OCI-LY1 (cell line): ENCODE data around the gene ZG16B.
A peak's percentile ranks its signal among the peaks of the same experiment; 100 is the strongest.

ENCODE experiments used
- H2AFZ ChIP-seq: fragments of 200-600 bp; sonication (generic), shearing (Covaris generic); 2 replicates; pipeline ENCODE4 v1.6.0; 2014; ENCODE audit warnings: antibody characterized with exemption, mild to moderate bottlenecking, low read length
- H3F3A ChIP-seq: fragments of 200-600 bp; sonication (generic), shearing (Covaris generic); 2 replicates; pipeline ENCODE4 v1.6.0; 2014; ENCODE audit warnings: mild to moderate bottlenecking, antibody characterized with exemption, low read length, moderate library complexity; ENCODE audit not compliant: insufficient read depth
- H3K27ac ChIP-seq: fragments of 200-600 bp; sonication (generic); 2 replicates; pipeline ENCODE4 v1.5.1; 2014; ENCODE audit warnings: low read length, mixed run types, mild to moderate bottlenecking, low read depth; ENCODE audit not compliant: poor library complexity, severe bottlenecking
- H3K27me3 ChIP-seq: fragments of 200-600 bp; sonication (generic); 2 replicates; pipeline ENCODE4 v1.6.0; 2014; ENCODE audit warnings: antibody characterized with exemption, mild to moderate bottlenecking, low read length, moderate library complexity; ENCODE audit not compliant: insufficient read depth
- H3K36me3 ChIP-seq: fragments of 200-600 bp; sonication (generic); 2 replicates; pipeline ENCODE4 v1.6.1; 2014; ENCODE audit warnings: mild to moderate bottlenecking, antibody characterized with exemption, low read length, moderate library complexity, mixed read lengths; ENCODE audit not compliant: insufficient read depth
- H3K4me1 ChIP-seq: fragments of 200-600 bp; sonication (generic); 2 replicates; pipeline ENCODE4 v1.5.1; 2014; ENCODE audit warnings: mild to moderate bottlenecking, low read length, moderate library complexity; ENCODE audit not compliant: insufficient read depth, severe bottlenecking
- H3K4me2 ChIP-seq: fragments of 200-600 bp; sonication (generic), shearing (Covaris generic); 2 replicates; pipeline ENCODE4 v1.6.1; 2014; ENCODE audit warnings: low read length
- H3K4me3 ChIP-seq: fragments of 200-600 bp; sonication (generic); 2 replicates; pipeline ENCODE4 v1.5.1; 2014; ENCODE audit warnings: low read length, low read depth, mild to moderate bottlenecking, mixed read lengths; ENCODE audit not compliant: poor library complexity, severe bottlenecking
- H3K79me2 ChIP-seq: fragments of 200-600 bp; shearing (Covaris generic); 2 replicates; pipeline ENCODE4 v1.6.1; 2016; ENCODE audit warnings: mixed run types, low read length, mixed read lengths; ENCODE audit not compliant: insufficient read depth
- H3K9ac ChIP-seq: fragments of 200-600 bp; sonication (generic), shearing (Covaris generic); 2 replicates; pipeline ENCODE4 v1.6.1; 2014; ENCODE audit warnings: mild to moderate bottlenecking, low read length, mixed read lengths
- H3K9me2 ChIP-seq: fragments of 200-600 bp; sonication (generic), shearing (Covaris generic); 2 replicates; pipeline ENCODE4 v1.6.1; 2014; ENCODE audit warnings: low read depth, mild to moderate bottlenecking, low read length, mixed read lengths
- H3K9me3 ChIP-seq: fragments of 200-600 bp; shearing (Covaris generic); 2 replicates; pipeline ENCODE4 v1.6.1; 2014; ENCODE audit warnings: low read length, mixed read lengths
- H4K20me1 ChIP-seq: fragments of 200-600 bp; sonication (generic), shearing (Covaris generic); 2 replicates; pipeline ENCODE4 v1.6.0; 2016; ENCODE audit warnings: mild to moderate bottlenecking, low read length; ENCODE audit not compliant: insufficient read depth
- EZH2 ChIP-seq: fragments of 200-600 bp; sonication (generic), shearing (Covaris generic); IDR thresholded peaks from 2 replicates; pipeline ENCODE4 v1.8.0; 2017; ENCODE audit warnings: borderline replicate concordance, mixed run types, mild to moderate bottlenecking, antibody characterized with exemption, low read length, moderate library complexity, mixed read lengths
- TF ChIP-seq, protein P1 (sequence below): fragments of 200-600 bp; sonication (generic), shearing (Covaris generic); IDR thresholded peaks from 2 replicates; pipeline ENCODE4 v1.5.1; 2017; ENCODE audit warnings: mild to moderate bottlenecking, antibody characterized with exemption, low read length, moderate library complexity, mixed read lengths

The ZG16B gene

DNA sequence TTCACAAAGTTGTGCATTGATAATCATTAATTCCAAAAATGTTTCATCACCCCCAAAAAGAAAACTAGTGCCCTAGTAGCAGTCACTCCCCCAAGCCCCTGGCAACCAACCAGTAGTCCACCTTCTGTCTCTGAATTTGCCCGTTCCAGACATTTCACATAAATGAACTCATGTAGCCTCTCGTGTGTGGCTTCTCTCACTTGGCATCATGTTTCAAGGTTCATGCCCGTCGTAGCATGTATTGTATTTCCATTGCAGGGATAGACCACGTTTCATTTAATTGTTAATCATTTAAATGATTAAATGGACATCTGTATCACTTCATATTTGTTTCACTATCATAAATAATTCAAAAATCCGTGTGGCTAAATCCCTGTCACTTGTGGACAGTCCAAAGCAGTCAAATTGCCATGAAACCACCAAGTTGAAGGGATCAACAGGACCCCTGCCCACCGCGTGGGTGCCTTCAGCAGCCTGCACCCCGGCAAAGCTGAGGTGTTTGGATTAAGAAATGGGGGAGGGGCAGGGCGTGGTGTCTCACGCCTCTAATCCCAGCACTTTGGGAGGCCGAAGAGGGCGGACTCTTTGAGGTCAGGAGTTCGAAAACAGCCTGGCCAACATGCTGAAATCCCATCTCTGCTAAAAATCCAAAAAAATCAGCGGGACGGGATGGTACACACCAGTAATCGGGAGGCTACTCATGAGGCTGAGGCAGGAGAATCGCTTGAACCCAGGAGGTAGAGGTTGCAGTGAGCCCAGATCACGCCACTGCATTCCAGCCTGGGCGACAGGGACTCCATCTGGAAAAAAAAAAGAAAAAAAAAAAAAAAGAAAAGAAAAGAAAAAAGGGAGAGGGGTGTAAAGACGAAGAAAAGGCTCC lies 44.2 kb downstream of the ZG16B start:
- no peaks in the 10 kb centered on the region for H4K20me1 ChIP-seq
- H3K4me1 ChIP-seq, result peaks cover 4% of the 10 kb centered on the region
- H3K36me3 ChIP-seq, result no peaks in the 10 kb centered on the region
- H3K27ac ChIP-seq, result no peak overlapping the region
- no peak overlapping the region for H3K4me3 ChIP-seq
- H2AFZ ChIP-seq, result no peak overlapping the region
- H3F3A ChIP-seq, result no peaks in the 10 kb centered on the region; the same call in 1 of the 2 replicates
- no peak overlapping the region for H3K9ac ChIP-seq
- no peaks in the 10 kb centered on the region for H3K27me3 ChIP-seq
- no peak for TF ChIP-seq EZH2
- TF ChIP-seq, protein P1, sequence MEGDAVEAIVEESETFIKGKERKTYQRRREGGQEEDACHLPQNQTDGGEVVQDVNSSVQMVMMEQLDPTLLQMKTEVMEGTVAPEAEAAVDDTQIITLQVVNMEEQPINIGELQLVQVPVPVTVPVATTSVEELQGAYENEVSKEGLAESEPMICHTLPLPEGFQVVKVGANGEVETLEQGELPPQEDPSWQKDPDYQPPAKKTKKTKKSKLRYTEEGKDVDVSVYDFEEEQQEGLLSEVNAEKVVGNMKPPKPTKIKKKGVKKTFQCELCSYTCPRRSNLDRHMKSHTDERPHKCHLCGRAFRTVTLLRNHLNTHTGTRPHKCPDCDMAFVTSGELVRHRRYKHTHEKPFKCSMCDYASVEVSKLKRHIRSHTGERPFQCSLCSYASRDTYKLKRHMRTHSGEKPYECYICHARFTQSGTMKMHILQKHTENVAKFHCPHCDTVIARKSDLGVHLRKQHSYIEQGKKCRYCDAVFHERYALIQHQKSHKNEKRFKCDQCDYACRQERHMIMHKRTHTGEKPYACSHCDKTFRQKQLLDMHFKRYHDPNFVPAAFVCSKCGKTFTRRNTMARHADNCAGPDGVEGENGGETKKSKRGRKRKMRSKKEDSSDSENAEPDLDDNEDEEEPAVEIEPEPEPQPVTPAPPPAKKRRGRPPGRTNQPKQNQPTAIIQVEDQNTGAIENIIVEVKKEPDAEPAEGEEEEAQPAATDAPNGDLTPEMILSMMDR, result no peak
- H3K79me2 ChIP-seq, result no peaks in the 10 kb centered on the region
- H3K4me2 ChIP-seq, result no peak overlapping the region
- H3K9me2 ChIP-seq, result no peaks in the 10 kb centered on the region
- H3K9me3 ChIP-seq, result no peaks in the 10 kb centered on the region

DNA sequence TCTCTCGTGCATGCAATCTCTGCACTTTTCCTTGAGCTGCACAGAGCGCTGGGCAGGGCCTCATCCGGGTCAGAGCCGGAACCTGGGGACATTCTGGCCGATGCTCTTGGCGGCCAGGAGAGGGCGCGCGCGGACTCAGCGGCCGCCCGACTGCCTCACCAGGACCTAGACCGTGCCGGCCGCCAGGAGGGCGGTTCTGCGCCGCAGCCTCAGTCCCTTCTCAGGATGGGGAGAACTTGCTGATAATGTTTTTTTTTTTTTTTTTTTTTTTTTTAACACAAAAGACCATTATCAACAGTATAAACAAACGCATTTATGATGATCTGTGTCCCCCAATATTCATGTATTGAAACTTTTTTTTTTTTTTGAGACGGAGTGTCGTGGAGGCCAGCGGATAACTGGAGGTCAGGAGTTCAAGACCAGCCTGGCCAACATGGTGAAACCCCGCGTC lies 44.8 kb downstream of the ZG16B start:
- no peak for TF ChIP-seq EZH2
- TF ChIP-seq, protein P1, result peak; percentile 90
- Histone ChIP-seq H3K36me3 (no peaks in the 10 kb centered on the region), H3K4me2 (no peak overlapping the region), H3K79me2 (no peaks in the 10 kb centered on the region), H3K9ac (no peak overlapping the region), H3K4me1 (peaks cover 4% of the 10 kb centered on the region), H3K27ac (no peak overlapping the region), H4K20me1 (no peaks in the 10 kb centered on the region), H2AFZ (no peak overlapping the region), H3K4me3 (no peak overlapping the region), H3K27me3 (no peaks in the 10 kb centered on the region), H3K9me2 (no peaks in the 10 kb centered on the region), H3K9me3 (peaks cover 5% of the 10 kb centered on the region), H3F3A (no peaks in the 10 kb centered on the region)

DNA sequence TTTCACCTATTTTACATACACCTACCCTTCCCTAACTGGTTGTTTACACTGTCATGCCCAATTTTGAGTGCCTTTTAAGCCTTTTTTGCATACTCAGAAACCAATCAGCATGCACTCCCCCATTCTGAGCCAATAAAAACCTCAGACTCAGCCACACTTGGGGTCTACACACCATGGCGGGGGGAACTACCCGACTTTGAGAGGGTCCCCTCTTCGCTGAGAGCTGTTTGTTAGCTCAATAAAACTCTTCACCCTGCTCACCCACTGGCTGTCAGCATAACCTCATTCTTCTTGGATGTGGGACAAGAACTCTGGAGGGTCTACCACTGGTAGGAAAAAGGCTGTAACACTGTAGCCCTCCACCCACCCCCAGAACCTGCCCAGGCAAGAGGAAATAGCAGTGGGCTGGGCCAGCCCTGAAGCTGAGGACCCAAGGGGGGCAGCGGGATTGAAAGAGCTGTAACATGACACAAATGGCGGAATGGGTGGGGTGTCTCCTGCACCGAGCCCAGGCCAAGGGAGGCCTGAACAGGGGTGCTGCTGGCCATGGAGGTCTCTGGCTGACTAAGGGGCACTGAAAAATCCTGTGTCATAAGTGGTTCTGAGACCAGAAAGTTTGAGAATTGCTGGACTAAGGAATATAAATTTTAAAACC lies 49.9 kb downstream of the ZG16B start:
- Histone ChIP-seq H2AFZ (no peak overlapping the region), H3K4me2 (no peak overlapping the region), H3K4me3 (no peak overlapping the region), H3K79me2 (no peaks in the 10 kb centered on the region), H3K36me3 (no peaks in the 10 kb centered on the region), H3K27me3 (no peaks in the 10 kb centered on the region), H3K27ac (no peak overlapping the region), H3F3A (no peaks in the 10 kb centered on the region), H4K20me1 (no peaks in the 10 kb centered on the region), H3K4me1 (peaks cover 5% of the 10 kb centered on the region), H3K9ac (no peak overlapping the region), H3K9me3 (peaks cover 9% of the 10 kb centered on the region), H3K9me2 (no peaks in the 10 kb centered on the region)
- TF ChIP-seq, protein P1, result no peak
- no peak for TF ChIP-seq EZH2
